Neural crest cell (in vitro differentiated cells): ENCODE data around the gene PIGS. TPM values are rescaled to one million over a fixed set of nuclear protein-coding genes. Genes with fewer than 3 reads are reported as not detected.

Experiments
- DNase-seq: peaks from one replicate; pipeline ENCODE4 v3.0.0; 2021; ENCODE audit warnings: low read depth, mixed read lengths, low spot score
- H3K27ac Mint-ChIP-seq: one replicate; pipeline ENCODE4 v1.8.0; 2021; ENCODE audit warnings: mild to moderate bottlenecking, mixed read lengths; ENCODE audit not compliant: unreplicated experiment
- H3K27me3 Mint-ChIP-seq: 2 replicates; pipeline ENCODE4 v1.8.0; 2021; ENCODE audit warnings: low read depth, mild to moderate bottlenecking, mixed read lengths
- H3K36me3 Mint-ChIP-seq: 2 replicates; pipeline ENCODE4 v1.8.0; 2021; ENCODE audit warnings: low read depth, mild to moderate bottlenecking, mixed read lengths
- H3K4me1 Mint-ChIP-seq: 2 replicates; pipeline ENCODE4 v1.8.0; 2021; ENCODE audit warnings: mixed read lengths
- H3K4me3 Mint-ChIP-seq: one replicate; pipeline ENCODE4 v1.8.0; 2021; ENCODE audit warnings: mild to moderate bottlenecking, mixed read lengths
- H3K9me3 Mint-ChIP-seq: 2 replicates; pipeline ENCODE4 v1.8.0; 2021; ENCODE audit warnings: mixed read lengths
- CTCF ChIP-seq: fragments of 200-600 bp; sonication (generic); conservative IDR thresholded peaks from 2 replicates; pipeline ENCODE4 v1.5.0; 2021; ENCODE audit warnings: antibody characterized with exemption, mild to moderate bottlenecking
- long read RNA-seq: library from polyadenylated mRNA; unstranded; transcript quantifications from one replicate; pipeline ENCODE4 v2.0.0, GENCODE V29; 2020
- total RNA-seq: library from RNA; stranded (reverse); gene quantifications from 2 replicates; pipeline ENCODE4 v1.2.1, GENCODE V29; 2021

Gene PIGS
- 63.5 and 71.1 TPM in 2 replicates for total RNA-seq
- long read RNA-seq, transcript PIGS-202 (12 exons, 2,877 nt) = major isoform, 11 of 34 reads
- long read RNA-seq, partial matches to known transcripts = 20 of 34 reads
- long read RNA-seq, other reads (novel, unspliced or antisense) = 1 of 34 reads

- Mint-ChIP-seq H3K27ac (peak within 1 kb of the TSS; percentile 35), H3K4me3 (peak within 1 kb of the TSS; percentile 95), H3K4me1 (peaks cover 38% of the 10 kb centered on the region), H3K9me3 (no peaks in the 10 kb centered on the region), H3K36me3 (peaks cover 6% of the 10 kb centered on the region), H3K27me3 (no peaks in the 10 kb centered on the region)
- no peak for TF ChIP-seq CTCF
- DNase-seq = peak; percentile 91
These were observed at the start of gene PIGS for GRCh38 chr17:28571361-28572122. Gene PIGS (minus strand): TSS chr17:28571524. CDS start chr17:28571496, 28 bp downstream.

GRCh38 chr17:28620010-28620409, 48.7 kb upstream of the PIGS start:
- Mint-ChIP-seq H3K4me1 (no peaks in the 10 kb centered on the region), H3K36me3 (peaks cover 27% of the 10 kb centered on the region), H3K9me3 (no peaks in the 10 kb centered on the region), H3K27ac (no peak overlapping the region), H3K27me3 (no peaks in the 10 kb centered on the region), H3K4me3 (no peak overlapping the region)
- TF ChIP-seq CTCF = no peak
- no peak for DNase-seq

GRCh38 chr17:28618464-28618863, 47.1 kb upstream of the PIGS start:
- Mint-ChIP-seq H3K36me3 (peaks cover 27% of the 10 kb centered on the region), H3K4me3 (no peak overlapping the region), H3K9me3 (no peaks in the 10 kb centered on the region), H3K4me1 (no peaks in the 10 kb centered on the region), H3K27ac (no peak overlapping the region), H3K27me3 (no peaks in the 10 kb centered on the region)
- TF ChIP-seq CTCF = no peak
- no peak for DNase-seq

GRCh38 chr17:28616281-28616680, 45.0 kb upstream of the PIGS start:
- H3K27ac Mint-ChIP-seq = no peak overlapping the region
- no peak for TF ChIP-seq CTCF
- H3K36me3 Mint-ChIP-seq = peaks cover 20% of the 10 kb centered on the region

GRCh38 chr17:28615260-28615940, 44.1 kb upstream of the PIGS start:
- no peak overlapping the region for H3K27ac Mint-ChIP-seq
- no peak for DNase-seq
- no peak overlapping the region for H3K4me3 Mint-ChIP-seq
- no peak for TF ChIP-seq CTCF
- H3K4me1 Mint-ChIP-seq = peaks cover 5% of the 10 kb centered on the region
- H3K27me3 Mint-ChIP-seq = no peaks in the 10 kb centered on the region
- no peaks in the 10 kb centered on the region for H3K9me3 Mint-ChIP-seq
- H3K36me3 Mint-ChIP-seq = peaks cover 25% of the 10 kb centered on the region

More at GRCh38 chr17:28616281-28616680, 45.0 kb upstream of the PIGS start:
- no peaks in the 10 kb centered on the region for H3K27me3 Mint-ChIP-seq
- peaks cover 5% of the 10 kb centered on the region for H3K4me1 Mint-ChIP-seq
- H3K4me3 Mint-ChIP-seq = no peak overlapping the region
- H3K9me3 Mint-ChIP-seq = no peaks in the 10 kb centered on the region
- DNase-seq = no peak
